Suppressor macrophage (primary cell): ENCODE measurements around the gene CDH24.

ENCODE experiments used
- DNase-seq, 4 experiments: peaks; one replicate each; pipeline ENCODE4 v3.0.0-alpha.2; 2020 to 2022

Gene CDH24

GRCh38 chr14:23089498-23090253, 32.4 kb upstream of the CDH24 start:
- DNase-seq: no peak

GRCh38 chr14:23086565-23086964, 29.2 kb upstream of the CDH24 start:
- DNase-seq: no peak

GRCh38 chr14:23085458-23085857, 28.1 kb upstream of the CDH24 start:
- DNase-seq: peak; percentile 47 to 83 (median 67)

- DNase-seq: no peak
Observed at GRCh38 chr14:23080474-23080873, 23.2 kb upstream of the CDH24 start.

- DNase-seq: peak in 2 of 4 experiments; percentile 38 to 41
Observed at GRCh38 chr14:23079716-23080115, 22.4 kb upstream of the CDH24 start.

- DNase-seq: peak; percentile 89 to 97 (median 94)
Observed at GRCh38 chr14:23078692-23079116, 21.4 kb upstream of the CDH24 start.

GRCh38 chr14:23077962-23078361, 20.6 kb upstream of the CDH24 start:
- DNase-seq: no peak

- DNase-seq: peak; percentile 59 to 67 (median 64)
Observed at GRCh38 chr14:23076785-23077408, 19.6 kb upstream of the CDH24 start.

GRCh38 chr14:23074906-23075305, 17.6 kb upstream of the CDH24 start:
- no peak for DNase-seq

GRCh38 chr14:23071921-23072539, 14.7 kb upstream of the CDH24 start:
- DNase-seq: no peak

- DNase-seq: peak; percentile 80 to 91 (median 86)
Observed at GRCh38 chr14:23071244-23071920, 14.1 kb upstream of the CDH24 start.

- peak in 1 of 4 experiments; percentile 14 for DNase-seq
Observed at GRCh38 chr14:23070262-23071129, 13.2 kb upstream of the CDH24 start.

- peak in 3 of 4 experiments; percentile 36 to 47 (median 40) for DNase-seq
Observed at GRCh38 chr14:23069413-23069806, 12.1 kb upstream of the CDH24 start.

- peak; percentile 89 to 92 (median 91) for DNase-seq
Observed at GRCh38 chr14:23068789-23069412, 11.6 kb upstream of the CDH24 start.

GRCh38 chr14:23067847-23068788, 10.8 kb upstream of the CDH24 start:
- DNase-seq: no peak

GRCh38 chr14:23066855-23067744, 9.8 kb upstream of the CDH24 start:
- DNase-seq: no peak

- DNase-seq: no peak
Observed at GRCh38 chr14:23066368-23066767, 9.0 kb upstream of the CDH24 start.

- DNase-seq: no peak
Observed at GRCh38 chr14:23063601-23064000, 6.3 kb upstream of the CDH24 start.

GRCh38 chr14:23062002-23062401, 4.7 kb upstream of the CDH24 start:
- peak; percentile 48 to 77 (median 72) for DNase-seq
